Measurements from ENCODE around the gene AGBL5.

Gene AGBL5

GRCh38 chr2:27025281-27025800 lies 26.1 kb upstream of the AGBL5 start:
- DNase-seq, result no peak

DNA sequence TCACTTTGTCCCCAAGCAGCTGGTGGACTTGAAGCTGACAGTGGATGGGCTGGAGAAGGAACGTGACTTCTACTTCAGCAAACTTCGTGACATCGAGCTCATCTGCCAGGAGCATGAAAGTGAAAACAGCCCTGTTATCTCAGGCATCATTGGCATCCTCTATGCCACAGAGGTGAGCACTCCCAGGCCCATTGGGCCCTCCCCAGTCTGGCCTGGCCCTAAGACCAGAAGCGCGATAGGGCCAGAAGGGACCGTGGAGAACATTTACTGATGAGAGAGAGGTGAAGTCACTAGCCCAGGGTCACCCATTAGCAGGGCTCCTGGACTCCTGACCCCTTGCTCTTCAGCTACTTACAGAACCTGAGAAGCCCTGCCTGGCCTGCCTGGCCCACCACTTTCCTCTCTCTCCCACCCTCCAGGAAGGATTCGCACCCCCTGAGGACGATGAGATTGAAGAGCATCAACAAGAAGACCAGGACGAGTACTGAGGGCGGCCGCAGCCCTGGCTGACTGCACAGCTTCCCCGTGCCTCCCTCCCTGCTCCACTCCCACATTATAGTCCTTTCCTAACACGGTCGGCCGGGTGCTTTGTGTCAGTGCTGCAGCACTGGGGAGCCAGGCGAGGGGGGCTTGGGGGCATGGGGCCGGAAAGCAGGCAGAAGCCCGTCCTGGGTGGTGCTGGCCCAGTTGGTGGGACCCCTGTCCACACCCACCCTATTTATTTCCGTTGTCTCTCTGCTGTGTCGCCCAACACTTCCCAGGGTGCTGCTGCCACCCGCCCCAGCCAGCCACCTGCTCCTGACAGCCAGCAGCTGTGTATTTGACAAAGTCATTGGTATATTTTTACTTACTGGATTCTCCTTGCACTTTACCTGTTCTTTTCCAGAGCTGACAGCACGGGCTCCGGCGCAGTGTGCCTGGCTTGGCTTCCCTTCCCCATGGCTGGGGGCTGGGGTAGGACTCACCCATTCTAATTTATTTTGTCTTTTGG lies 25.3 kb upstream of the AGBL5 start:
- DNase-seq, result peak; percentile 43 to 77

DNA sequence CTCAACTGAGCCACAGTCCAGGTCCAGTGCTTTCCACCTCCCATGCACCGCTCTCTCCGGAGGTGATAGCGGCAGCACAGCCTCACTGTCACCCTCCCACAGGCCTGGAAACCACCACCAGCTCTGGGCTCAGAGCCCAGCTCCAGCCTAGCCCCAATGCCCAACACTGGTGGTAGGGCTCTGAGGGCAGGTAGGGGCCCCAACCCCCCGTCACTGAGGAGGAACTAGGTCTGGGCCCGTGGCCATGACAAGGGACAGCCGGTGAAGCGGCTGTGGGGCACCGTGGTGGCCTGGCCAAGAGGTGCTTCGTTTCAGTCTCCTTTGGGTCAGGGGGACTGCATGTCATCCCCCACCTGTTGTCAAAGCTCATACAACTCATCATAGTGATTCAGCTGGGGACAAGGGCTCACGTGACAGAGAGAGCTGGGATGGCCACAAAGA lies 24.2 kb upstream of the AGBL5 start:
- DNase-seq, result no peak

DNA sequence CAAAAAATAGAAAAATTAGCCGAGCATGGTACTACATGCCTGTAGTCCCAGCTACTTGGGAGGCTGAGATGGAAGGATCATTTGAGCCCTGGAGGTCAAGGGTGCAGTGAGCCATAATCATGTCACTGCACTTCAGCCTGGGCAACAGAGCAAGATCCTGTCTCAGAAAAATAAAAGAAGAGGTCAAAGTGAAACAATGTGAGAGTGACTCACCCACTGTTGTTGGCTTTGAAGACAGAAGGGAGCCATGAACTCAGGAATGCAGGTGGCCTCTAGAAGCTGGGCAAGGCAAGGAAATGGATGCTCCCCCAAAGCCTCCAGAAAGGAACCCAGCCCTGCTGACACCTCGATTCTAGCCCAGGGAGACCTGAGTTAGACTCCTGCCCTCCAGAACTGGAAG lies 22.4 kb upstream of the AGBL5 start:
- no peak for DNase-seq

GRCh38 chr2:27032495-27033252 lies 18.8 kb upstream of the AGBL5 start, which contains the start of gene TMEM214:
TSS of gene TMEM214 (plus strand) at chr2:27032965. CDS start at chr2:27033016, 51 bp downstream.
- DNase-seq, result peak; percentile 87 to 93

GRCh38 chr2:27033253-27033852 lies 18.1 kb upstream of the AGBL5 start:
- DNase-seq, result no peak

GRCh38 chr2:27038012-27038411 lies 13.5 kb upstream of the AGBL5 start:
- no peak for DNase-seq

GRCh38 chr2:27038631-27039339 lies 12.7 kb upstream of the AGBL5 start:
- no peak for DNase-seq

DNA sequence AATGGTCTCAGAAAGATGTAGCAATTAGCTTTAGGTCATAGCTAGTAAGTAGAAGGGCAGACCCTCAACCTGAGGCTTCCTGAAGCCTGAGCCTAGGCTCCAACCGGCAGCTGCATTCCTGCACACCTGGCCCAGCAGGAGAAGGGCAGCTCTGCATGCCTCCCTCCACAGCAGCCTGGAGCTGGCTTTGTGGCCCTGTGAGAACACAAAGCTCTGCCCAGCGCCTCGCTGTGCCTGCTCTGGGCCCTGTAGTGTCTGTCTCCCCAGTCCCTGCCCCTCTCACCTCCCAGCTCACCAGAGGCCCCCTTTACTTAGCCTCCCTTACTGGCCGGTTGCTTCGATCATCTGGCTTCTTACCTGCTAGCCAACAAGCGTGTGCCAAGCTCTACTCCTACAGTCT lies 12.0 kb upstream of the AGBL5 start:
- DNase-seq, result no peak

DNA sequence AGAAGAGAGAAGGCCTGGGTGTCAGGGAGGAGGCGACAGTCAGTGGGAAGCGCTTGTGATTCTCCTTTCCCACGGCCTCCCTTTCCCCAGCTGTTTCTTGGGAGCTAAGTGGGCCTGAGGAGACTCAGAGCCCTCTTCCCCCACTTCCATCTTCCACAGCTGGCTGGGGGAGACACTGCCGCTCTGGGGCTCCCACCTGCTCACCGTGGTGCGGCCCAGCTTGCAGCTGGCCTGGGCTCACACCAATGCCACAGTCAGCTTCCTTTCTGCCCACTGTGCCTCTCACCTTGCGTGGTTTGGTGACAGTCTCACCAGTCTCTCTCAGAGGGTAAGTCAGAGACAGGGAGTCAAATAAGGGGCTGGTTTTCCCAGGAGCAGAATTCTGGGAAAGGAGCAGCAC lies 11.6 kb upstream of the AGBL5 start:
- DNase-seq, result no peak

- DNase-seq, result no peak
These were observed 11.2 kb upstream of the AGBL5 start for GRCh38 chr2:27040282-27040681.

DNA sequence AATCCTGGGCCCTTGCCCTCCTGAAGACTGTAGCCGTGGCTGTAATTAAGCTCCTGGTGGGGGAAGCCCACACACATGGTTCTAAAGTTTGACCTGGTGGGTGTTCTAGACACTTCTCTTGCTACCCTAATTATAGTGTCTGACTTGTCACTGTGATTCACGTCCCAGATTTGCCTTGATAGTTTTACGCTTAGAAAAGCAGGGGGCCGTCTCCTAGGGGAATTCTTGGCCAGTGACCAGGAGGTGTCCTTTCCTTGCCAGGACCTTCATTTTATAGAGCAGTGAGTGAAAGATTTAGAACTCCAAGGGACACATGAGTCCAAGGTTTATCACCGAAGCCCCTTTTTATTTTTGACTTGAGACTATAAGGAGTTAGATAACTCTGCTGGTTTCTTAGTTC lies 9.7 kb upstream of the AGBL5 start:
- DNase-seq, result peak in 1 of 2 experiments; percentile 24

- DNase-seq, result no peak
These were observed 9.3 kb upstream of the AGBL5 start for GRCh38 chr2:27042159-27042661.

- DNase-seq, result no peak
These were observed 8.4 kb upstream of the AGBL5 start for GRCh38 chr2:27042985-27043634.

- DNase-seq, result no peak
These were observed 1.8 kb upstream of the AGBL5 start for GRCh38 chr2:27049422-27050280.

GRCh38 chr2:27050281-27050995 lies 1.0 kb upstream of the AGBL5 start:
- DNase-seq, result peak; percentile 93 to 95

DNA sequence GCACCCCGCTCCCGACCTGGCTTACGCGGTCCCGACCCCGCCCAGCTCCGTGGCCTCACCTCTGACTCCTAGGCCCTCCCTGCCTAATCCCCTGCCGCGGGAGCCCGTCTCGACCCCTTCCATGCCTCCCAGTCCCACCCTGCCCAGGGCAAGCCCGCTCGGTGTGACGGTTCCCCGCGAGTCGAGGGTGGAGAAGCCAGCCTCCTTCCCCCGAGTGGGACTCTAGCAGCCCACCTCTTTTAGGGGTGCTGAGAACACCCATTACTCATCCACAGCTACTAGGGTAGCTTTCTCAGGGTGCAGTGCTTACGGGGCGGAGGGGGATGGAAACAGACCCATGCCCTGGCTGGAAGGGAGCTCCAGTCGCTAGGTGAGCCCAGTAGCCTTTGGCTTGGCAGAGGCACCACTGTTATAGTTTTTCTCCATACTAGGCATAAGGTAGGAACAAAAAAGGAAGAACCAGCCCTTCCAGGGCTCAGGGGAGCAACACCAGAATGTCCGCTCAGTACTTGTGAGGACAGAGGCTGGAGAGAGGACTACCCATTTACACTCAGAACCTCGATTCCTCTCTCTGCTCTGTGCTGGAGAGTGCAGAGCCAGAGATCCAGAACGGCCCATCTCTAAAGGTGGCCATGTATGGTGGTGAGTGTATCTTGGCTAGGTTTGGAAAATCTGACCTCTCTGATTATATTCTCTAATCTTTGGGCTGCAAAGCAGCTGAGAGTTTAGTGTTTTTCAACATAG lies 606 bp downstream of the AGBL5 start:
- no peak for DNase-seq

DNA sequence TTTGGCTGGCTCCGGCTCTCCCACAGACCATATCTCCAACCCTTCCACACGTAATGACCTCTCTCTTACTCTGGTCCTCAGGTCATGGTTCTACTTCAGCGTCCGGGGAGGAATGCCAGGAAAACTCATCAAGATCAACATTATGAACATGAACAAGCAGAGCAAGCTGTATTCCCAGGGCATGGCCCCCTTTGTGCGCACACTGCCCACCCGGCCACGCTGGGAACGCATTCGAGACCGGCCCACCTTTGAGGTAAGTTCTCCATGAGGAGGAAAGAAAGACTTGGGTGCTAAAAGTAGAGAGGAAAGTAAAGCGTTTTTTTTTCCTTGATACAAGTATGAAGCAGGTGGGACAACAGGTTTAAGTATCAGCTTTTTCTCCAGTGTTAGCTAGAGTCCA lies 1.9 kb downstream of the AGBL5 start:
- DNase-seq, result no peak

- no peak for DNase-seq
These were observed 2.3 kb downstream of the AGBL5 start for GRCh38 chr2:27053776-27054175.
